ENCODE measurements around the gene VTI1B.

DNA sequence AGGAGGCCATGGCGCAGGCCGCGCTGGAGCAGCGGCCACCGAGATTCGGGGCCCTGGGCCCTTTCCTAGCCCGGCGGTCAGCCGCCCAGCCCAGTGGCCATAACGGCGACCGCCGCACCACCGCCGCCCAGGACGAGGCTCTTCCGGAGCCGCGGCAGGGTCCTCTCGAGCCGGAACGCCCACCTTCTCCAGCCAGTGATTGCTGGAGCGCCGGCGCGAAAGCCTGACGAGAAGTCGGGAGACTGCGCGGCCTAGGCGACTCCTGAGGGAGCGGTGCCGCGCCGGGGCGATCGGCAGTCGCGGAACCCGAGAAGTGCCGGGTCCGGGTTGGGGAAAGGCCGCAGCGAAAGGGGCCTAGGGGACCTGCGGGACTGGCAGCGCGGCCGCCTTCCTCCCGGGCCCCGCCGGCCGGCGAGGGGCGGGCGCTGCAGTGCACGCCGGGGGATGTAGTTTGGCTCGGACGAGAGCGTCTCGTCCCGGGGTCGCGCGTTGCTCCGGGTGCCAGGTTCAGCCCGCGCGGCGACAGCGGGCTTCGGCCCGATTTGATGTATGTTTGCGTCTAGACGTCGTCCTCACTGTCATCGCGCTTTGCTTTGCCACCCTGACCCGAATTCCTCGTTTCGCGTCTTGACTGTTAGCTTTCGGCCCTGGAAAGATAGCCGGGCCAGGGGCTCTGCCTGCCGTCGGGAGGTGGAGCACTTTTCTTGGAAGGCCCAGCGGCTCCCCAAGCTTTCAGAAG, at the start of gene VTI1B:
- TF ChIP-seq, protein P1, sequence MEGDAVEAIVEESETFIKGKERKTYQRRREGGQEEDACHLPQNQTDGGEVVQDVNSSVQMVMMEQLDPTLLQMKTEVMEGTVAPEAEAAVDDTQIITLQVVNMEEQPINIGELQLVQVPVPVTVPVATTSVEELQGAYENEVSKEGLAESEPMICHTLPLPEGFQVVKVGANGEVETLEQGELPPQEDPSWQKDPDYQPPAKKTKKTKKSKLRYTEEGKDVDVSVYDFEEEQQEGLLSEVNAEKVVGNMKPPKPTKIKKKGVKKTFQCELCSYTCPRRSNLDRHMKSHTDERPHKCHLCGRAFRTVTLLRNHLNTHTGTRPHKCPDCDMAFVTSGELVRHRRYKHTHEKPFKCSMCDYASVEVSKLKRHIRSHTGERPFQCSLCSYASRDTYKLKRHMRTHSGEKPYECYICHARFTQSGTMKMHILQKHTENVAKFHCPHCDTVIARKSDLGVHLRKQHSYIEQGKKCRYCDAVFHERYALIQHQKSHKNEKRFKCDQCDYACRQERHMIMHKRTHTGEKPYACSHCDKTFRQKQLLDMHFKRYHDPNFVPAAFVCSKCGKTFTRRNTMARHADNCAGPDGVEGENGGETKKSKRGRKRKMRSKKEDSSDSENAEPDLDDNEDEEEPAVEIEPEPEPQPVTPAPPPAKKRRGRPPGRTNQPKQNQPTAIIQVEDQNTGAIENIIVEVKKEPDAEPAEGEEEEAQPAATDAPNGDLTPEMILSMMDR (IDR thresholded peaks at IDR 0.05; ENCODE audit: insufficient read depth, low read length, poor library complexity, severe bottlenecking), result no peak
- no peak for TF ChIP-seq EZH2phosphoT487 (conservative IDR thresholded peaks at IDR 0.05; ENCODE audit: low read length)
